HL-60 (cell line): ENCODE measurements around the gene MOCS3.
A peak's percentile ranks its signal among the peaks of the same experiment; 100 is the strongest.

Experiments used
- POLR2AphosphoS5 ChIP-seq: IDR thresholded peaks from 2 replicates; pipeline ENCODE4 v1.6.1; 2012; ENCODE audit warnings: low read depth
- TF ChIP-seq, protein P1 (sequence below): IDR thresholded peaks from one replicate; pipeline ENCODE4 v1.5.1; 2011; ENCODE audit warnings: low read length, control low read depth, inconsistent platforms; ENCODE audit not compliant: insufficient read depth

DNA sequence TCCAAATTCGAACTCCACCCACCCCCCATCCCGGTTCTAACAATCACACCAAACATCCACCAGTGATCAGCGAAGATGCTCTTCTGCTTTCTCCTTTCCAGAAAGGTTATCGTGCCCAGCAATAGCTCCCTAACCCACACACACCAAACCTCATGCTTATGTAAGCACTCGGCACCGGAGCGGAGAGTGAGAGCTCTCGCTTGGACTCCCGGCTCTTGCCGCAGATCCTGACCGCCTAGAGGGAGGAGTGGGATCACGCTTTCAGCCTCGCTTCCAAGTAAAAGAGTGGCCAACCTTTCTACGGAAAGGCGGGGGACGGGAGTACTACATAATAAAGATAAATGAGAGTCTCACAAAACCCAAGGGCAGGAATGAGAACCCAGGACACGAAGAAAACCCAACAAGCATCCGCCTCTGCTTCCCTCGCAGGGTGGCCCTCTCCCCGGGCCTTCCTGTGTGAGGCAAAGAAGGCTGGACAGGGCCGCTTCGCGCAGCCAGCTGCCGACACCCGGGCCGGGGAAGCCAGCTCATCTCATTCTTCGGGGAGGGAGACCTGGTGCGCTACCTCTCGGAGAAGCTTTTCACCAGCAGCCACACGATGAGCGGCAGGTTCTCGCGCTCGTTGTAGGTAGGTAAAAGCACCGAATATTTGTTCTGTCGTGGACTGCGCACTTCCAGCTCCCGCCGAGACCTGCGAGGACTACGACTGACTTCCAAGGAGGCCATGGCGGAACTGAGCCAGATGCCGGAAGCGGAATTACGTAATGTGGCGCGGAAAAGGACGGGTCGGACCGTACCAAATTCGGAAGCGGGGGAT, 612 bp upstream of the MOCS3 start, which contains the start of gene DPM1:
- TF ChIP-seq, protein P1, sequence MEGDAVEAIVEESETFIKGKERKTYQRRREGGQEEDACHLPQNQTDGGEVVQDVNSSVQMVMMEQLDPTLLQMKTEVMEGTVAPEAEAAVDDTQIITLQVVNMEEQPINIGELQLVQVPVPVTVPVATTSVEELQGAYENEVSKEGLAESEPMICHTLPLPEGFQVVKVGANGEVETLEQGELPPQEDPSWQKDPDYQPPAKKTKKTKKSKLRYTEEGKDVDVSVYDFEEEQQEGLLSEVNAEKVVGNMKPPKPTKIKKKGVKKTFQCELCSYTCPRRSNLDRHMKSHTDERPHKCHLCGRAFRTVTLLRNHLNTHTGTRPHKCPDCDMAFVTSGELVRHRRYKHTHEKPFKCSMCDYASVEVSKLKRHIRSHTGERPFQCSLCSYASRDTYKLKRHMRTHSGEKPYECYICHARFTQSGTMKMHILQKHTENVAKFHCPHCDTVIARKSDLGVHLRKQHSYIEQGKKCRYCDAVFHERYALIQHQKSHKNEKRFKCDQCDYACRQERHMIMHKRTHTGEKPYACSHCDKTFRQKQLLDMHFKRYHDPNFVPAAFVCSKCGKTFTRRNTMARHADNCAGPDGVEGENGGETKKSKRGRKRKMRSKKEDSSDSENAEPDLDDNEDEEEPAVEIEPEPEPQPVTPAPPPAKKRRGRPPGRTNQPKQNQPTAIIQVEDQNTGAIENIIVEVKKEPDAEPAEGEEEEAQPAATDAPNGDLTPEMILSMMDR, result no peak
- TF ChIP-seq POLR2AphosphoS5, result peak; percentile 90; the same call in 1 of the 2 replicates
